Ishikawa (cell line): ENCODE data around the gene C20orf141.

ENCODE experiments used
- CEBPB ChIP-seq: IDR thresholded peaks from 2 replicates; pipeline ENCODE4 v1.6.1; 2012
- CREB1 ChIP-seq: IDR thresholded peaks from 2 replicates; pipeline ENCODE4 v1.6.1; 2012; ENCODE audit warnings: low read depth
- EGR1 ChIP-seq: IDR thresholded peaks from 2 replicates; pipeline ENCODE4 v1.6.1; 2012
- EP300 ChIP-seq: IDR thresholded peaks from 2 replicates; pipeline ENCODE4 v1.6.1; 2012; ENCODE audit warnings: borderline replicate concordance
- FOXM1 ChIP-seq: IDR thresholded peaks from 2 replicates; pipeline ENCODE4 v1.6.1; 2012; ENCODE audit warnings: low read depth, borderline replicate concordance
- NFIC ChIP-seq: IDR thresholded peaks from 2 replicates; pipeline ENCODE4 v1.6.1; 2012
- RAD21 ChIP-seq: IDR thresholded peaks from 2 replicates; pipeline ENCODE4 v1.6.1; 2012; ENCODE audit warnings: low read depth
- TAF1 ChIP-seq: IDR thresholded peaks from 2 replicates; pipeline ENCODE4 v1.6.1; 2012; ENCODE audit warnings: low read depth, mild to moderate bottlenecking
- TCF12 ChIP-seq: IDR thresholded peaks from 2 replicates; pipeline ENCODE4 v1.6.1; 2012; ENCODE audit warnings: low read depth
- TEAD4 ChIP-seq: IDR thresholded peaks from 2 replicates; pipeline ENCODE4 v1.6.1; 2012
- YY1 ChIP-seq: IDR thresholded peaks from 2 replicates; pipeline ENCODE4 v1.6.1; 2012; ENCODE audit warnings: low read depth
- ZBTB7A ChIP-seq: IDR thresholded peaks from 2 replicates; pipeline ENCODE4 v1.6.1; 2012; ENCODE audit warnings: low read depth
- TF ChIP-seq, protein P1 (sequence below): IDR thresholded peaks from 2 replicates; pipeline ENCODE4 v1.6.1; 2012
- TF ChIP-seq, protein P2 (sequence below): IDR thresholded peaks from 2 replicates; pipeline ENCODE4 v1.6.1; 2012; ENCODE audit warnings: low read depth, mild to moderate bottlenecking
- TF ChIP-seq, protein P3 (sequence below): IDR thresholded peaks from 2 replicates; pipeline ENCODE4 v1.6.1; 2012

C20orf141 gene

DNA sequence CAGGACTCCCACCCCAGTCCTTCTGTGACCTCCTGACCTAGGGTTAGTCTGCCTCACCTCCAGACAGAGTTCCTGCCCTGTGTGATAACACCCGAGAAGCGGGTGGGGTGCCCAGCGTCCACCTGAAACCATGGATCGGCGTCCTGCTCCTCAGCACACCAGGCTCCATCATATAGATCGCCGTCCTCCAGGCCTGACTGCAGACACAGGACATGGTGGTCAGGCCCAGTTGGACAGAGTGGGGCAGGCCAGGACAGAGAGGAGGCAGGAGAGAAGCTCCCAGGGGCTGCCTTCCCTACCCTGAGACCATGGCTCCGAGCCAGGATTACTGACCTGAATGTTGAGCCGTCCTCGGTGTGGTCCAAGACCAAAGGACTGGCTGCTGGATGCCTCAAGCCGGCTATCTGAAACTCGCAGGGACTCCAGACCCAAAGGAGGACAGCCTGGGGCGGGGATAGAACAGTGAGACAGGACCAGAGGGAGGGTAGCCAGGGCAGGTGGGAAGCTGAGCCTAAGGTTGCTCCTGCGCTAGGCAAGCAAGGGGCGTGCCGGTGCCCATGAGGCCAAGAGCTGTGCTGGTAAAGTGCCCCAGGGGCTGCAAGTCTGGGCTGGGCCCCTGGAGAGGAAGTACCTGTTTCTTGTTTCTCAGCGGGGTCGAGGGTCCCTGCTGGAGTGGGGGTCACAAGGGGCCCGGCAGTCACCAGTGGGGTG lies 16.5 kb upstream of the C20orf141 start:
- TF ChIP-seq CREB1 (no peak), TEAD4 (no peak), RAD21 (no peak), EGR1 (no peak), ZBTB7A (no peak), NFIC (no peak), YY1 (no peak), TAF1 (no peak)

DNA sequence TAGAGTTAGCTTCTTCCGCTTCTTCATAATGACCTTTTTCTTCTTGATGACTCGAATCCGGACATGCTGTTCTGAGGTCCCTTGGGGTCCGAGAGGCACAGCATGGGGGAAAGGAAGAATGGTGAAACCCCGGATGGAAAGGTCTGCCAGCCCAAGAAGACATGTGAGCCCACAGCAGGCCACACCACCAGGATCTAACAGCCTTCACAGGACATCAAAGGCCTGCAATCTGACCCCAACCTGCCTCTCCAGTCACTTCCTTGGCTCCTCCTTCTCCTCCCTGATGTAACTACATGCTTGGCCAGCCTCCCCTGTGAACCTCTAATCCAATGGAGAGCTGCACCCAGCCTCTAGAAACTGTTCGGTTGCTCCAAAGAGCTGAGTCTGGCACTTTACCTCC lies 16.0 kb upstream of the C20orf141 start:
- no peak for TF ChIP-seq CEBPB
- no peak for TF ChIP-seq EGR1
- no peak for TF ChIP-seq ZBTB7A
- TF ChIP-seq RAD21 = no peak
- TF ChIP-seq NFIC = peak; percentile 40; the same call in 1 of the 2 replicates

DNA sequence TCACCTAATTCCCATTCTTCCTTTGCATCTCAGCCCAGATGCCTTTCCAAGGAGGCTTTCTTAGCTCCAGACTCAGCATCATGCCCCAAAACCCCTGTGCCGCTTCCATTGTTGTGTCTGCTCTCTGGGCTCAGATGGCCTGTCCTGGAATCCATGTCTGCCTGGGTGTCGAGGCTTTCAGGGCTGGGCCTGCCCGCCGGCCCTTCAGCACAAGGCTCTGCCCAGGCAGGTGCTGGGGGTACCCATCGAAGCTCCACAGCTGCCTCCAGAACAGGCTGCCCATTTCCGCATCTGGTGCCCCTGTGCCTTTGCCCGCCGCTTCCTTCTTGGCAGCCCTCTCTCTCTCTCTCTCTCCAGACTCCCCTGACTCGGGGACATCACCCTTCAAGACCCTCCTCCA lies 15.5 kb upstream of the C20orf141 start:
- TF ChIP-seq, protein P1, sequence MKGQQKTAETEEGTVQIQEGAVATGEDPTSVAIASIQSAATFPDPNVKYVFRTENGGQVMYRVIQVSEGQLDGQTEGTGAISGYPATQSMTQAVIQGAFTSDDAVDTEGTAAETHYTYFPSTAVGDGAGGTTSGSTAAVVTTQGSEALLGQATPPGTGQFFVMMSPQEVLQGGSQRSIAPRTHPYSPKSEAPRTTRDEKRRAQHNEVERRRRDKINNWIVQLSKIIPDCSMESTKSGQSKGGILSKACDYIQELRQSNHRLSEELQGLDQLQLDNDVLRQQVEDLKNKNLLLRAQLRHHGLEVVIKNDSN = no peak

DNA sequence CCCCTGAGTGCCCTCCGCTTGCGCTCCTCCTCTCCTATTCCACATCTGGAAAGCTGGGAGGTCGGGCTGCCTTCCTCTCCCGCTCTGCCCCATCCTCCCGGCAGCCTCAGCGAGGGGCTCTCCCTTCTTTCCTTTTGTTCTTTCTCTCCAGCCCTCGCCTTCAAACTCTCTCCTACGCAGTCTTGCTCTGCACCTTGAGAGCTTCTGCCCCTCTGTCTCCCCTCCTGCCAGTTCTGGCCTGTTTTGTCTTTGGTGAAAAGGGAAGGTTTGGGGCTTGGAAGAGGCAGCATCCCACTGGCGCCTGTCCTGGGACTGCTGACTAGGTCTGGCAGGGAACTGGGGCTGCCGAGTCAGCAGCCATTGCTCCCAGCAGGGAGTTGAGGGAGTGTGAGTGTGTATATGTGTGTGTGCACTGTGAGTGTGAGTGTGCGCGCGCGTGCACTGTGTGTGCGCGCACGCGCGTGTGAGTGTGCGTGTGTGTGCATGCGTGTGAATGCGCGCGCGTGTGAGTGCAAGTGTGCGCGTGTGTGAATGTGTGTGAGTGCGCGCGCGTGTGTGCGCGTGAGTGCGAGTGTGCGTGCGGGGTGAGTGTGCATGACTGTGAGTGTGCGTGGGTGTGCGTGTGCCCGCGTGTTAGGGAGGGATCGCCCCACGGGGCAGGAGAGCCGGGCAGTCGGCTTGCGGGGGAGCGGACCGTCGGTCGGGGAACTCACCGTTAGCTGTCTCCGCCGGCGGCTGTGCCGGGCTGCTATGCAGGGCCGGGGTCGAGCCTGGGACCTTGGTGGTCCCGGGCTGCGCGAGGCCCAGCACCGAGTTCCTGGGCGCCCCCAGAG lies 14.9 kb upstream of the C20orf141 start:
- TF ChIP-seq NFIC (no peak), RAD21 (no peak), ZBTB7A (no peak), TCF12 (no peak), EGR1 (no peak), YY1 (no peak), FOXM1 (no peak), CREB1 (no peak), TAF1 (no peak), CEBPB (no peak)
- TF ChIP-seq, protein P2, sequence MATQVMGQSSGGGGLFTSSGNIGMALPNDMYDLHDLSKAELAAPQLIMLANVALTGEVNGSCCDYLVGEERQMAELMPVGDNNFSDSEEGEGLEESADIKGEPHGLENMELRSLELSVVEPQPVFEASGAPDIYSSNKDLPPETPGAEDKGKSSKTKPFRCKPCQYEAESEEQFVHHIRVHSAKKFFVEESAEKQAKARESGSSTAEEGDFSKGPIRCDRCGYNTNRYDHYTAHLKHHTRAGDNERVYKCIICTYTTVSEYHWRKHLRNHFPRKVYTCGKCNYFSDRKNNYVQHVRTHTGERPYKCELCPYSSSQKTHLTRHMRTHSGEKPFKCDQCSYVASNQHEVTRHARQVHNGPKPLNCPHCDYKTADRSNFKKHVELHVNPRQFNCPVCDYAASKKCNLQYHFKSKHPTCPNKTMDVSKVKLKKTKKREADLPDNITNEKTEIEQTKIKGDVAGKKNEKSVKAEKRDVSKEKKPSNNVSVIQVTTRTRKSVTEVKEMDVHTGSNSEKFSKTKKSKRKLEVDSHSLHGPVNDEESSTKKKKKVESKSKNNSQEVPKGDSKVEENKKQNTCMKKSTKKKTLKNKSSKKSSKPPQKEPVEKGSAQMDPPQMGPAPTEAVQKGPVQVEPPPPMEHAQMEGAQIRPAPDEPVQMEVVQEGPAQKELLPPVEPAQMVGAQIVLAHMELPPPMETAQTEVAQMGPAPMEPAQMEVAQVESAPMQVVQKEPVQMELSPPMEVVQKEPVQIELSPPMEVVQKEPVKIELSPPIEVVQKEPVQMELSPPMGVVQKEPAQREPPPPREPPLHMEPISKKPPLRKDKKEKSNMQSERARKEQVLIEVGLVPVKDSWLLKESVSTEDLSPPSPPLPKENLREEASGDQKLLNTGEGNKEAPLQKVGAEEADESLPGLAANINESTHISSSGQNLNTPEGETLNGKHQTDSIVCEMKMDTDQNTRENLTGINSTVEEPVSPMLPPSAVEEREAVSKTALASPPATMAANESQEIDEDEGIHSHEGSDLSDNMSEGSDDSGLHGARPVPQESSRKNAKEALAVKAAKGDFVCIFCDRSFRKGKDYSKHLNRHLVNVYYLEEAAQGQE = no peak
- TF ChIP-seq, protein P3, sequence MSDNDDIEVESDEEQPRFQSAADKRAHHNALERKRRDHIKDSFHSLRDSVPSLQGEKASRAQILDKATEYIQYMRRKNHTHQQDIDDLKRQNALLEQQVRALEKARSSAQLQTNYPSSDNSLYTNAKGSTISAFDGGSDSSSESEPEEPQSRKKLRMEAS = no peak
- TF ChIP-seq, protein P1 = no peak

DNA sequence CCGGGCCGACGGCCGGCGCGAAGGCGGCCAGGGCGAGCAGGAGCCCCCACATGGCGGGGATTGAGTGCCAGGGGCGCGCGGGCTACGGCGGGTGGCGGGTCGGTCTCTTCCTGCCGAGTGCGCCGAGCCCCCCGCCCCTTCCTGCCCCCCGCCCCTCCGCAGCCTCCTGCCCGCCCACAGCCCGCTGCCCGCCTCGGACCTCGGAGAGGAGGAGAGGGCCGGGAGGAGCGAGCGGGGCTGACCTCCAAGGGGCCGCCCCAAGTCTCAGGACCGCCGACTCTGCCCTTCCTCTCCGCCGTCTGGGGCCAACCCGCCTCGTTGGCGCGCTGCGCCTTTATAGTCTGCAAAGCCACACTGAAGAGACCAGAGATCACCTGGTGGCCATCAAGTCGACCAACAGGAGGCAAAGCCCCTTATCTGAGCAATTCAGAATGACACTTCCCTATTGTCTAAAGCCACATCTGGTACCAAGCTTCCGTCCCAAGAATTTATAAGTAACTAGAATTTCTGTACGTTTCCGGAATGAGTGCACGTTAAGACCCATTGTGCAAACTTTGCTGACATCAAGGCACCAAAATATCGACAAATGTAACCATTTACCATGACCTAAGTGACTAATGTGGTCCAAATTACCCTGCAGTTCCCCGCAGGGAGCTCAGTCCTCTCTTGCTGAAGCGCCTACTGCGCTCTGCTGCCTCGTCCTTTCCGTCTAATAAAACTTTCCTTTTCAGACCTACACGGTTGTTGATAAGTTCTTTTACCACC lies 14.1 kb upstream of the C20orf141 start, which contains the start of gene CPXM1:
TSS of gene CPXM1 (minus strand) at position 107 of the 765 bp plus-strand sequence. CDS start at position 52, 55 bp downstream.
- TF ChIP-seq TEAD4 (no peak), ZBTB7A (no peak), RAD21 (no peak), FOXM1 (no peak), CREB1 (no peak)
- TF ChIP-seq, protein P1 = no peak

DNA sequence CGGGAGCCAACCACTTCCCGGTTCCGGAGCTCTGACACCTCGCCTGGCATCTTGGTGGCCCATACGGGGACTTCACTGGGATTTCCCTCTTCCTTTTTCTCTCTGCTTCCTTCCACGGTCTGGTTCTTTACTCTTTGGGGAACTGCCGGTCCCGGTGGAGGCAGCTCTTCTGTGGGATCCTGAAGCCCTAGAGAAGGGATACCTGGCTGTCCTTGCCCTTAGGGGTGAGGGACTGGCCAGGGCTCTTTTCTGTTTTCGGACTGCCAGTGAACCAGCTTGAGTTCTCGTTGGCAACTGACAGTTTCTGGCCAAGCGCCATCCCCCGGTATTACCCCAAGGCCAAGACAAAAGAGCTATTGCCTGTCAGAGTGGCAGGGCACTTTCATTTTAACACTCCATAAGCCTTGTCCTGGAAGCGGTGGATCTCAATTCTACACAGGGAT lies 13.5 kb upstream of the C20orf141 start:
- TF ChIP-seq, protein P2 = no peak
- TF ChIP-seq ZBTB7A (no peak), EP300 (no peak), NFIC (no peak), EGR1 (no peak)
- TF ChIP-seq, protein P3 = no peak
